Gastrocnemius medialis (tissue), 4 donors: ENCODE measurements around the gene LCN15. TPM values are rescaled to one million over a fixed set of nuclear protein-coding genes. Genes with fewer than 3 reads are reported as not detected.
"Not testable (repeated sequence)": the region's sequence is repeated elsewhere in the genome, so short reads cannot be mapped to it uniquely, and the experiment has no call there.

Source experiments
- ATAC-seq, 2 donors: fragments of 150-250 bp; one replicate each; pipeline ENCODE4 v1.9.1; 2016
- DNase-seq, 2 donors: peaks; one replicate each; pipeline ENCODE4 v3.0.0-alpha.2; 2019
- H3K27ac ChIP-seq, 4 donors: fragments of 200-600 bp; sonication (generic); 1 replicate in 1 of 4; 2 replicates in 3 of 4; pipeline ENCODE4 v1.5.1; 2016 to 2018; ENCODE audit warnings: mild to moderate bottlenecking in 2 of 4, moderate library complexity in 1 of 4
- H3K27me3 ChIP-seq, 3 donors: fragments of 200-600 bp; sonication (generic) in 2 of 3; 1 replicate in 1 of 3; 2 replicates in 2 of 3; pipeline versions ENCODE4 v1.5.1 to v1.6.0; 2016 to 2019; ENCODE audit warnings: mild to moderate bottlenecking in 1 of 3, moderate library complexity in 1 of 3
- H3K36me3 ChIP-seq, 2 donors: fragments of 200-600 bp; sonication (generic) in 1 of 2; one replicate each; pipeline ENCODE4 v1.5.1; 2017 to 2018
- H3K4me1 ChIP-seq, 2 donors: fragments of 200-600 bp; sonication (generic) in 1 of 2; one replicate each; pipeline ENCODE4 v1.5.1; 2016 to 2017; ENCODE audit warnings: mild to moderate bottlenecking in 2 of 2
- H3K4me3 ChIP-seq, 4 donors: fragments of 200-600 bp; sonication (generic) in 3 of 4; 1 replicate in 1 of 4; 2 replicates in 3 of 4; pipeline ENCODE4 v1.5.1; 2016 to 2019; ENCODE audit warnings: mild to moderate bottlenecking in 2 of 4
- H3K9me3 ChIP-seq, 3 donors: fragments of 200-600 bp; sonication (generic) in 2 of 3; 1 replicate in 1 of 3; 2 replicates in 2 of 3; pipeline ENCODE4 v1.5.1; 2016 to 2019
- POLR2A ChIP-seq, 2 donors: fragments of 450-650 bp; IDR thresholded peaks; one replicate each; pipeline ENCODE4 v1.6.1; 2017; ENCODE audit warnings: antibody characterized with exemption in 2 of 2, mild to moderate bottlenecking in 2 of 2, moderate library complexity in 2 of 2
- in situ Hi-C, 4 donors: fragments of 200-750 bp; cut with MboI; loops; one replicate each; pipeline versions ENCODE4 v1.15.0 to v1.8.0; 2017; ENCODE audit warnings: low sequenced_read_pairs in 4 of 4
- intact Hi-C: fragments of 100-400 bp; cut with DNase I; formaldehyde crosslinking; loops from one replicate; pipeline ENCODE4 v1.15.1; 2023; ENCODE audit warnings: low total_unique reads
- total RNA-seq, 4 donors: library from RNA; depleted of rRNA; stranded (reverse); fragments of >200 nt; gene quantifications; one replicate each; pipeline versions ENCODE4 v1.1.0 to v1.2.3, GENCODE V29; 2016
- TF ChIP-seq, protein P1 (sequence below), 5 experiments: fragments of 450-650 bp in 3 of 5; fragments of 200-600 bp in 2 of 5; sonication (generic) in 2 of 5; IDR thresholded peaks in 4 of 5; conservative IDR thresholded peaks in 1 of 5; 1 replicate in 4 of 5; 2 replicates in 1 of 5; pipeline ENCODE4 v1.5.1; 2016 to 2019; ENCODE audit warnings: antibody characterized with exemption in 5 of 5, mild to moderate bottlenecking in 3 of 5, moderate library complexity in 3 of 5

LCN15 gene
- total RNA-seq, 4 donors from 2014 or later, result not detected

DNA sequence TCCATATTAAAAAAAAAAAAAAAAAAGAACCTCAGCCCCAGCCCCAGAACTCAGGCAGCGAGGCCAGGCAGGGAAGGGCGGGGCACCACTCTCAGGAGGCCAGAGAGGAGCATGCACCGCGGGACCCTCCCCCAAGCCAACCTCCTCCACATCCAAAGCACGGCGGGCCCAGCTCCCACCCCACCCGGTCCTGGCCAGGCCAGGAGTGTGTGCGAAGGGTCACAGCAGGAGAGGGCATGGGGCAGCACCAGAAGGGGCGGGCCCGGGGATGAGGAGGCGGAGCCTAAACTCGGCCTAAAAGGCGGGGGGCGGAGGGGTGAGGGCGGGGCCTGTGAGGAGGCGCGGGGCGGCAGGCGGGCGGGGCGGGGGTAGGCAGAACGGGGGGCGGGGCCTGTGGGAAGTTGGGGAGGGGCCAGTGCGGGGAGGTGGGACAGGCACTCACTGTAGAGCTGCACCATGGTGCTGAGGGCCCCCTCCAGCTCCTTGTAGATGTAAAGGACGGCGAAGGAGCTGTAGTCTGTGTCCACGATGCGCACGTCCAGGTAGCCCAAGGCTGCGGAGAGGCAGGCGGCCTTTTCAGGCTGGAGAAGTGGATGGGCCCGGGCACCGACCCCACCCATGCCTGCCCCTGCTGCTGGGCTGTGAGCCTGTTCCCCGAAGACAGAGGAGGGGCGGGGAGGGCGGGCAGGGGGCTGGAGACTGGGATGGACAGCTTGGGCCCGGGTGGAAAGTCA is 1.2 kb downstream of the LCN15 start:
- H3K4me1 ChIP-seq, result peaks cover 2 to 6% of the 10 kb centered on the region in 2 donors
- TF ChIP-seq POLR2A (IDR thresholded peaks at IDR 0.05), result no peak
- no peaks in the 10 kb centered on the region for H3K9me3 ChIP-seq
- DNase-seq (no peak), ATAC-seq (no peak)
- no peaks in the 10 kb centered on the region for H3K36me3 ChIP-seq
- no peak overlapping the region for H3K4me3 ChIP-seq
- intact Hi-C loops, result no loop called here
- H3K27me3 ChIP-seq, result peaks cover 0 to 5% (median 0%) of the 10 kb centered on the region in 3 donors
- no peak overlapping the region for H3K27ac ChIP-seq
- in situ Hi-C loops, result no loop called here

DNA sequence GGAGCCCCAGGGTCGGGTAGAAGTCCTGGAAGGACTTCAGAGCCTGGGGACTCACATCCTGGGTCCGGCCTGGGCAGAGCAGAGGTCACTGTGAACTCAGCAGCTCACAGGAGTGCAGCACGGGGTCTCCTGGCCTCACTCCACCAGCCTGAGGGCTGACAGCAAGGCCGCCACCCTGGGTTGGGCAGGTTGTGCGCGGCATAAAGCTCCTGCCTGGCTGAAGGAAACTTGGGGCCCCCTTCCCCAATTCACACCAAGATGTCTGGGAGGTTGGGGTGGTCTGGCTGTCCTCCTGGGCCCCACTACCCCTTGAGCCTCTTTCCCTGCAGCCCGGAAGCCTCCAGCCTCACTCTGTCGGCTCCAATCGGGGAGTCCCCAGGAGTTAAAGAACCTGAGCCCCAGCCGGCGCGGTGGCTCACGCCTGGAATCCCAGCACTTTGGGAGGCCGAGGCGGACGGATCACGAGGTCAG is 2.1 kb downstream of the LCN15 start:
- no peak for DNase-seq
- H3K27me3 ChIP-seq, result no peaks in the 10 kb centered on the region
- H3K4me1 ChIP-seq, result peaks cover 11% of the 10 kb centered on the region in 2 donors
- H3K36me3 ChIP-seq, result no peaks in the 10 kb centered on the region
- intact Hi-C loops, result no loop called here
- no peak overlapping the region for H3K27ac ChIP-seq
- ATAC-seq, result no peak
- in situ Hi-C loops, result no loop called here
- no peaks in the 10 kb centered on the region for H3K9me3 ChIP-seq
- TF ChIP-seq, protein P1, sequence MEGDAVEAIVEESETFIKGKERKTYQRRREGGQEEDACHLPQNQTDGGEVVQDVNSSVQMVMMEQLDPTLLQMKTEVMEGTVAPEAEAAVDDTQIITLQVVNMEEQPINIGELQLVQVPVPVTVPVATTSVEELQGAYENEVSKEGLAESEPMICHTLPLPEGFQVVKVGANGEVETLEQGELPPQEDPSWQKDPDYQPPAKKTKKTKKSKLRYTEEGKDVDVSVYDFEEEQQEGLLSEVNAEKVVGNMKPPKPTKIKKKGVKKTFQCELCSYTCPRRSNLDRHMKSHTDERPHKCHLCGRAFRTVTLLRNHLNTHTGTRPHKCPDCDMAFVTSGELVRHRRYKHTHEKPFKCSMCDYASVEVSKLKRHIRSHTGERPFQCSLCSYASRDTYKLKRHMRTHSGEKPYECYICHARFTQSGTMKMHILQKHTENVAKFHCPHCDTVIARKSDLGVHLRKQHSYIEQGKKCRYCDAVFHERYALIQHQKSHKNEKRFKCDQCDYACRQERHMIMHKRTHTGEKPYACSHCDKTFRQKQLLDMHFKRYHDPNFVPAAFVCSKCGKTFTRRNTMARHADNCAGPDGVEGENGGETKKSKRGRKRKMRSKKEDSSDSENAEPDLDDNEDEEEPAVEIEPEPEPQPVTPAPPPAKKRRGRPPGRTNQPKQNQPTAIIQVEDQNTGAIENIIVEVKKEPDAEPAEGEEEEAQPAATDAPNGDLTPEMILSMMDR (IDR thresholded peaks at IDR 0.05 in 4 of 5, conservative IDR thresholded peaks at IDR 0.05 in 1 of 5), result no peak
- TF ChIP-seq POLR2A (IDR thresholded peaks at IDR 0.05), result no peak
- H3K4me3 ChIP-seq, result no peak overlapping the region

- intact Hi-C loops, result no loop called here
- no peak for ATAC-seq
These were observed 2.8 kb downstream of the LCN15 start for GRCh38 chr9:136761545-136761981.

DNA sequence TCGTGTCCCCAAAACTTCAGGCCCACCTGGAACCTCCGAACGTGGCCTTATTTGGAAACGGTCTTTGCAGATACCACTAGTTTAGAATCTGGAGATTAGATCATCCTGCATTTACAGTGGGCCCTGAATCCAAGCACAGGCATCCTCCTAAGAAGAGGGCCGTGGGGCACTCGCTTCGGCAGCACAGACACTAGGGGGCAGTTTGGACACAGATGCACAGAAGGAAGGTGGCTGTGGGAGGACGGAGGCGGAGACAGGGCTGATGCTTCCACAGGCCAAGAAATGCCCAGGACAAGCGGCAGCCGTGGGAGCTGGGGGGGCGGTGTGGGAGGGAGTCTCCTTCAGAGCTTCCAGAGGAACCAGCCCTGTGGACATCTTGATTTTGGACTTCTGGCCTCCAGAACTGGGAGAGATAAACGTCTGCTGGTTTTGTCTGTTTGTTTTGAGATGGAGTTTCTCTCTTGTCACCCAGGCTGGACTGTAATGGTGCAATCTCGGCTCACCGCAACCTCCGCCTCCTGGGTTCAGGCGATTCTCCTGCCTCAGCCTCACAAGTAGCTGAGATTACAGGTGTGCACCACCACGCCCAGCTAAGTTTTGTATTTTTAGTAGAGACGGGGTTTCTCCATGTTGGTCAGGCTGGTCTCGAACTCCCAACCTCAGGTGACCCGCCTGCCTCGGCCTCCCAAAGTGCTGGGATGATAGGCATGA is 3.3 kb downstream of the LCN15 start:
- H3K27me3 ChIP-seq, DNase-seq, H3K27ac ChIP-seq, H3K9me3 ChIP-seq, H3K36me3 ChIP-seq, intact Hi-C loops, in situ Hi-C loops, H3K4me3 ChIP-seq, ATAC-seq: not testable (repeated sequence)
- peaks cover 14 to 15% of the 10 kb centered on the region in 2 donors for H3K4me1 ChIP-seq
- TF ChIP-seq, protein P1 (IDR thresholded peaks at IDR 0.05 in 4 of 5, conservative IDR thresholded peaks at IDR 0.05 in 1 of 5), result peak in 1 of 5 experiments; percentile 33

More at GRCh38 chr9:136761545-136761981, 2.8 kb downstream of the LCN15 start:
- H3K27me3 ChIP-seq, result no peaks in the 10 kb centered on the region
- DNase-seq, result no peak
- TF ChIP-seq, protein P1 (IDR thresholded peaks at IDR 0.05 in 4 of 5, conservative IDR thresholded peaks at IDR 0.05 in 1 of 5), result no peak
- no peak for TF ChIP-seq POLR2A (IDR thresholded peaks at IDR 0.05)
- no peaks in the 10 kb centered on the region for H3K36me3 ChIP-seq
- no peak overlapping the region for H3K27ac ChIP-seq
- in situ Hi-C loops, result no loop called here
- H3K9me3 ChIP-seq, result no peaks in the 10 kb centered on the region
- H3K4me1 ChIP-seq, result peaks cover 14 to 15% of the 10 kb centered on the region in 2 donors
- no peak overlapping the region for H3K4me3 ChIP-seq

DNA sequence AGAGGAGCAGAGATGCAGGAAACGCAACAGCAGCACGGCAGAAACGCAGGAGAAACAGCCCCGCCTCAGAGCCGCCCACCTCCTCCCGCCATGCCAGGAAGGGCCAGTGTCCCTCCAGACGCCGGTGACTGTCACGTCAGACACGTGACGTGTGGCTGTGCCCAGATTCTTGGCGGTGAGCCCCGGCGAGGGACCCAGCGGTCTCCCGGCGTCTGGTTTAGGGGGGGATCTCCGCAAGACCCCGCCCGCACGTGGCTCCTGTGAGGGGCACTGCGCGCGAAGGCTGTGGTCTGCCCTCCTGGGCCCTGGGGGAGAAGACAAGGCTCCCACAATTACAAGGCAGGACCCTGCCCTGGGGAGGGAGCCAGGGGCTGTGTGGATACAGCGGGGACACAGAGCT is 3.9 kb downstream of the LCN15 start:
- DNase-seq (no peak), ATAC-seq (no peak)
- Histone ChIP-seq H3K27ac (no peak overlapping the region), H3K4me3 (no peak overlapping the region), H3K36me3 (no peaks in the 10 kb centered on the region), H3K27me3 (no peaks in the 10 kb centered on the region), H3K4me1 (peaks cover 14 to 15% of the 10 kb centered on the region in 2 donors), H3K9me3 (no peaks in the 10 kb centered on the region)
- TF ChIP-seq POLR2A (IDR thresholded peaks at IDR 0.05), result no peak
- TF ChIP-seq, protein P1 (IDR thresholded peaks at IDR 0.05 in 4 of 5, conservative IDR thresholded peaks at IDR 0.05 in 1 of 5), result no peak
- in situ Hi-C loops (no loop called here), intact Hi-C loops (no loop called here)
